GM12892 (cell line): ENCODE results near the gene LTN1.

Experiments used
- DNase-seq: peaks from one replicate; pipeline ENCODE4 v3.0.0; 2011; ENCODE audit not compliant: insufficient read length
- FAIRE-seq: peaks from 2 replicates; lab custom pipeline; 2011; peaks lifted over from hg19 to GRCh38; lab: Jason Lieb, UNC
- POLR2A ChIP-seq: IDR thresholded peaks from 2 replicates; pipeline ENCODE4 v1.6.1; 2011; ENCODE audit warnings: low read depth, low read length, control low read depth
- POLR2AphosphoS5 ChIP-seq: IDR thresholded peaks from 2 replicates; pipeline ENCODE4 v1.6.1; 2011; ENCODE audit warnings: low read depth, low read length, control low read depth
- TAF1 ChIP-seq: IDR thresholded peaks from 2 replicates; pipeline ENCODE4 v1.6.1; 2011; ENCODE audit warnings: low read depth, mild to moderate bottlenecking, control low read depth, low read length, borderline replicate concordance

Gene LTN1

DNA sequence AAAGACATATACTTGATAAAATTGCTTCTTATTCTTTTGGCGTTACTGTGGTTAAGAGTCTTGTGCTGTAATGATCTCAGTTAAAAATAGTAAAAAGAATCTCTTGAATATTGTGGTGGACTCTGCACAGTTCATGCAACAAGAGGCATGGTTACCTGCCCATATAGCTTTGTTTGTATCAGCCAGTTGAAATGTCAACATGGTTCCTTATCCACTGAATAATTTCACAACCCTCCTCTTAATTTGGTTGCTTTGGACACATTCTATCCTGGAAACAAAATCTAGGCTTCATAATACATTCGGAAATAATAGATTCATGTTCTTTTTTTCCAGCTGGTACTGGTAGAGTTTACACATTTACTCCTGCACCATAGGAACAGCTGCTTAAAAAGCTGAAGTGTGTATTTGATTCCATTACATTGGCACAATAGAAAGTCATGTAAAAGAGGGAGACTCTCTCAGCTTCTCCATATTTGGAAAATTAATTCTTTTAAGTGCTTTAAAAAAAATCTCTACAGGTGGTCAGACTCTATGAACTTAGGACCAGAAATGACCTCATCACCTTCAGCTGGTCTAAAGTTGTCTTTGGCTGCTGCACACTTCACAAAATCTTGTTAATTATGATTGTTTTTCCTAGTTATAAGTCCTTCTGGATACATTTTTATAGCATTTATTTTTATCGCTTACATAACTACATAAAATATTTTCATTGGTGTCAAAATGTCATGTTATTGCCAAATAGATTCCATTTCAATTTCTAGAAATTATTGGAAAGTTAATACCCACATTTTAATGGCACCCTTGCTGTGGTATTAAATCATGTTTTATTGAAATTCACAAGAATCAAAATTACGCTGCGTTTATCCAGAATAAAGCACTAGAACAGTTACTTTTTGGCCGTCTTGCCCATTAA, 100.2 kb downstream of the LTN1 start:
- FAIRE-seq (no peak), DNase-seq (no peak)
- TF ChIP-seq TAF1, result no peak
- TF ChIP-seq POLR2AphosphoS5, result no peak
- TF ChIP-seq POLR2A, result no peak

DNA sequence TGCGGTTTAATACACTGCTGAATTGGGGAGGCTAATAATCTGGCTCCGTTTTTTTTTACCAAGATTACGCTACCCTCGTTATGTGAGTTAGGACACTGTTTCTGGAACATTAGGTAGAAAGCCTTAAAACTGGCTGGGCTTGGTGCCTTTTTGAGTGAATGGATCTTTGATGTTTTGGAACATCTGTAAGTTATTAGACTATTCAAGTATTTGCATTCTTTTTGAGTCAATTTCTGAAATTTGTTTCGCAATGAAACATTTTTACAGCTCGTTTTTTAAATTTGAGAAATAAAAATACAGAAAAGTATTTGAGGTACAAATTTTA, 106.9 kb downstream of the LTN1 start:
- DNase-seq (no peak), FAIRE-seq (no peak)
- no peak for TF ChIP-seq POLR2AphosphoS5
- TF ChIP-seq POLR2A, result no peak
- no peak for TF ChIP-seq TAF1

GRCh38 chr21:28884976-28885852, 107.5 kb downstream of the LTN1 start:
- FAIRE-seq (peak; percentile 97), DNase-seq (peak; percentile 82)
- TF ChIP-seq POLR2AphosphoS5, result peak; percentile 88
- TF ChIP-seq POLR2A, result peak; percentile 85
- TF ChIP-seq TAF1, result peak; percentile 48; the same call in 1 of the 2 replicates

- no peak for TF ChIP-seq POLR2AphosphoS5
- no peak for TF ChIP-seq TAF1
- TF ChIP-seq POLR2A, result no peak
- no peak for DNase-seq
- no peak for FAIRE-seq
These were observed 108.2 kb downstream of the LTN1 start for GRCh38 chr21:28884481-28884880.

- no peak for FAIRE-seq
- no peak for TF ChIP-seq TAF1
- no peak for TF ChIP-seq POLR2A
- TF ChIP-seq POLR2AphosphoS5, result no peak
These were observed 108.7 kb downstream of the LTN1 start for GRCh38 chr21:28883931-28884330.

DNA sequence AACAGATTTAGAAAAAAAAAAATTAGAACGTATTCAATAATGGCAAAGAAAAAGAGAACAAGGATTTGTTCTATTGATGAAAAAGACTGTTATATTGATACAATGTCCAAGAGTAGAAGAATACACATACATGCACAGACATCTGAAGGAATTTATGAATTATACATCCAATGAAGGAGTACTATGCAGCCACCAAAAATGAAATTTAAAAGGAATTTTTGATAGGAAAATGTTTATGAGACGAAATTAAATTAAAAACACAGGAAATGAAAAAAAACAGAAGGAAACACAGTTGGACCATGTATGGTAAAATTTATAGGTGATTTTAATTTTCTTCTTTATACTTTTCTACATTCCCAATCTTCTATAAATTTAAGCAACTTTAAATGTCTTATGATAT, 110.3 kb downstream of the LTN1 start:
- TF ChIP-seq POLR2AphosphoS5 (no peak), POLR2A (no peak), TAF1 (no peak)
- DNase-seq (no peak), FAIRE-seq (no peak)

More at GRCh38 chr21:28883931-28884330, 108.7 kb downstream of the LTN1 start:
- no peak for DNase-seq
